GM19397 (cell line): ENCODE measurements around the gene IGSF9.

Source experiments
- ATAC-seq: cut with Tn5 transposase; IDR thresholded peaks from one replicate; pipeline ENCODE4 v1.9.1; 2021; ENCODE audit warnings: mild to moderate bottlenecking, moderate library complexity; ENCODE audit not compliant: unreplicated experiment

The IGSF9 gene

GRCh38 chr1:159947942-159948341 lies 2.5 kb upstream of the IGSF9 start:
- no peak for ATAC-seq

- no peak for ATAC-seq
These were observed 1.1 kb upstream of the IGSF9 start for GRCh38 chr1:159946242-159947187.

- no peak for ATAC-seq
These were observed 574 bp downstream of the IGSF9 start for GRCh38 chr1:159944623-159945455.

GRCh38 chr1:159943908-159944622 lies 1.3 kb downstream of the IGSF9 start:
- no peak for ATAC-seq

- ATAC-seq = no peak
These were observed 2.2 kb downstream of the IGSF9 start for GRCh38 chr1:159943278-159943640.

GRCh38 chr1:159942632-159943277 lies 2.7 kb downstream of the IGSF9 start:
- no peak for ATAC-seq

GRCh38 chr1:159941591-159942560 lies 3.5 kb downstream of the IGSF9 start:
- ATAC-seq = no peak

- no peak for ATAC-seq
These were observed 4.3 kb downstream of the IGSF9 start for GRCh38 chr1:159941141-159941540.

GRCh38 chr1:159940006-159940620 lies 5.3 kb downstream of the IGSF9 start:
- ATAC-seq = no peak

- ATAC-seq = no peak
These were observed 5.8 kb downstream of the IGSF9 start for GRCh38 chr1:159939678-159940002.

- ATAC-seq = no peak
These were observed 6.3 kb downstream of the IGSF9 start for GRCh38 chr1:159938905-159939677.

- ATAC-seq = no peak
These were observed 7.1 kb downstream of the IGSF9 start for GRCh38 chr1:159938211-159938852.

GRCh38 chr1:159937054-159937750 lies 8.2 kb downstream of the IGSF9 start:
- no peak for ATAC-seq

- ATAC-seq = no peak
These were observed 9.0 kb downstream of the IGSF9 start for GRCh38 chr1:159936273-159936904.

- no peak for ATAC-seq
These were observed 9.6 kb downstream of the IGSF9 start for GRCh38 chr1:159935719-159936272.

- no peak for ATAC-seq
These were observed 10.1 kb downstream of the IGSF9 start for GRCh38 chr1:159935305-159935704.
